ENCODE results near the gene SHANK2. TPM values are rescaled to one million over a fixed set of nuclear protein-coding genes. Genes with fewer than 3 reads are reported as not detected.

SHANK2 gene
- total RNA-seq, 2 experiments from 2014 or later, result not detected

DNA sequence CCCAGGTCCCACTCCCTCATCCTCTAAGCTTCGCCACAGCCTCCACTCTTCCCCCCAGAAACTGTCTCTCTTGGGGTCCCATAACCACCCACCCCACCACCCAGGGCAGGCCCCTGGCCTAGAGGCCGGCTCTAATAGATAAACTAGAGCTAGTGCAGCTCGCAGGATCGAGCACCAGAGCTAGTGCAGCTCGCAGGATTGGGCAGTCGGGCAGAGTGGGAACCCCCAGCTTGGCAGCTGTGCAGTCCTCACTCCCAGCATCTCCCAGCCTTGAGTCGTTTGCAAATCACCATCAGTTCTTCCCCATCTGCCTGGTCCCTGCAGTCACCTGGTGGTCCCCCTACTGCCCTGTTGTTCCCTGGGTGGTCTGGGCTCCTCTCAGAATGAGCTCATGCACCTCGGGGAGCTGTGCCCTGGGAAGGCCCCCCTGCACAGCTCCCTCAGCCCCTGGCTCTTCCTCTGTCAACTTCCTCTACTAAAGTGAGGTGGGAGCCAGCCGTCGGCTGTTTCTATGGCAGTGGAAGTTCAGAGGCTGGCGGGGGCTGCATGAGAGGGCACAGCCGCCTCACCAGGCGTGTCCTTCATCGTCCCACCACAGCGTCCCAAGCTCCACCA lies 15.5 kb upstream of the SHANK2 start:
- no peaks in the 10 kb centered on the region for H3K4me1 ChIP-seq (ENCODE audit: insufficient read depth, low read length, poor library complexity, severe bottlenecking)
- ChIA-PET CTCF (ENCODE audit: unreplicated experiment) (no interaction called here), POLR2A (no interaction called here)
- H3K4me2 ChIP-seq (ENCODE audit: low read length), result no peak overlapping the region
- H3K36me3 ChIP-seq (ENCODE audit: insufficient read depth, low read length), result no peaks in the 10 kb centered on the region
- no peaks in the 10 kb centered on the region for H3K9me3 ChIP-seq (ENCODE audit: low read length)
- no peak overlapping the region for H2AFZ ChIP-seq (ENCODE audit: low read length)
- H3K27ac ChIP-seq (ENCODE audit: low read depth, low read length, poor library complexity, severe bottlenecking), result no peak overlapping the region
- TF ChIP-seq EZH2phosphoT487 (IDR thresholded peaks at IDR 0.05; ENCODE audit: borderline replicate concordance, low read depth, low read length), result no peak
- TF ChIP-seq, protein P1, sequence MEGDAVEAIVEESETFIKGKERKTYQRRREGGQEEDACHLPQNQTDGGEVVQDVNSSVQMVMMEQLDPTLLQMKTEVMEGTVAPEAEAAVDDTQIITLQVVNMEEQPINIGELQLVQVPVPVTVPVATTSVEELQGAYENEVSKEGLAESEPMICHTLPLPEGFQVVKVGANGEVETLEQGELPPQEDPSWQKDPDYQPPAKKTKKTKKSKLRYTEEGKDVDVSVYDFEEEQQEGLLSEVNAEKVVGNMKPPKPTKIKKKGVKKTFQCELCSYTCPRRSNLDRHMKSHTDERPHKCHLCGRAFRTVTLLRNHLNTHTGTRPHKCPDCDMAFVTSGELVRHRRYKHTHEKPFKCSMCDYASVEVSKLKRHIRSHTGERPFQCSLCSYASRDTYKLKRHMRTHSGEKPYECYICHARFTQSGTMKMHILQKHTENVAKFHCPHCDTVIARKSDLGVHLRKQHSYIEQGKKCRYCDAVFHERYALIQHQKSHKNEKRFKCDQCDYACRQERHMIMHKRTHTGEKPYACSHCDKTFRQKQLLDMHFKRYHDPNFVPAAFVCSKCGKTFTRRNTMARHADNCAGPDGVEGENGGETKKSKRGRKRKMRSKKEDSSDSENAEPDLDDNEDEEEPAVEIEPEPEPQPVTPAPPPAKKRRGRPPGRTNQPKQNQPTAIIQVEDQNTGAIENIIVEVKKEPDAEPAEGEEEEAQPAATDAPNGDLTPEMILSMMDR (conservative IDR thresholded peaks at IDR 0.05; ENCODE audit: low read length), result no peak
- no peaks in the 10 kb centered on the region for H3K79me2 ChIP-seq (ENCODE audit: insufficient read depth, low read depth, low read length)
- no TSS peak for BruUV-seq (replicated peaks)
- H3K9me2 ChIP-seq (ENCODE audit: insufficient read depth, low read length), result no peaks in the 10 kb centered on the region
- no peaks in the 10 kb centered on the region for H4K20me1 ChIP-seq (ENCODE audit: insufficient read depth, low read length)
- intact Hi-C loops (cut with micrococcal nuclease; ENCODE audit: unreplicated experiment), result no loop called here
- no peak overlapping the region for H3K4me3 ChIP-seq (ENCODE audit: low read depth, low read length, poor library complexity, severe bottlenecking)
- DNase-seq (ENCODE audit: low spot score), result no peak

DNA sequence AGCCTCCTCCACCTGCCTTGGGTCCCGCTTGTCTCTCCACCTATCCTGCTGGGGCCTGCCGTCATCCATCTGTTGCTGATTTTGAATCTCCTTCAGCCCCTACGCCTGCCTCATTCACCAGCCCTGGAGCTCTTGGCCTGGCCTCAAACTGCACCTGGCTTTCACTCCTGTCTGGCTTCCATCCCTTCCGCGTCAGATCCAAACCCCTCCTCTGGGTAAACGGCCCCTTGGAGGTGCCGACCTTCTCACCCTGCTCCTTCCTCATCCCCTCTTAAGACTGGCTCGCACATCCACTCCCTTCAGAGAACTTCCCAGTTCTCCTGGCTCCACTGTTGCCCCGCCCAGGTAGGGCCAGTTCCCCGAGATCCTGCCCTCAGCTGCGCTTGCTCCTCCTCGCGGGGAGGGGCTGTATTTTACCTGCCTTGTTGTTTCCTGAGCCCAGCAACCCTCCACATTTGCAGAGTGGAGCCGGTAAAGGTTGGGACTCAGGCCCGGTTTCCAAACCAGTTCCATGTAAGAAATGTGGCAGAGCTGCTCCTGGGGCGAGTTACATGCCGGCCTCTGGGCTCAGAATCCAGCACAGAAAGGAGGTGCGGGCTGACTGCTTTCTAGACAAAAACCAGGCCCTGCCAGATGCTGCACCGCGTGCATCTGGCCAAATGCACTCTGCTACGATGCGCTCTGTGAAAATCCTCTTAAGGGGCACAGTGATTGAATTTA lies 13.9 kb upstream of the SHANK2 start:
- H3K4me1 ChIP-seq (ENCODE audit: insufficient read depth, low read length, poor library complexity, severe bottlenecking), result no peaks in the 10 kb centered on the region
- H3K27ac ChIP-seq (ENCODE audit: low read depth, low read length, poor library complexity, severe bottlenecking), result no peak overlapping the region
- TF ChIP-seq, protein P1 (conservative IDR thresholded peaks at IDR 0.05; ENCODE audit: low read length), result no peak
- no peak for TF ChIP-seq EZH2phosphoT487 (IDR thresholded peaks at IDR 0.05; ENCODE audit: borderline replicate concordance, low read depth, low read length)
- BruUV-seq (replicated peaks), result no TSS peak
- no peaks in the 10 kb centered on the region for H4K20me1 ChIP-seq (ENCODE audit: insufficient read depth, low read length)
- no peak for DNase-seq (ENCODE audit: low spot score)
- ChIA-PET POLR2A (no interaction called here), CTCF (ENCODE audit: unreplicated experiment) (no interaction called here)
- no peaks in the 10 kb centered on the region for H3K79me2 ChIP-seq (ENCODE audit: insufficient read depth, low read depth, low read length)
- intact Hi-C loops (cut with micrococcal nuclease; ENCODE audit: unreplicated experiment), result no loop called here
- no peaks in the 10 kb centered on the region for H3K9me2 ChIP-seq (ENCODE audit: insufficient read depth, low read length)
- H3K36me3 ChIP-seq (ENCODE audit: insufficient read depth, low read length), result no peaks in the 10 kb centered on the region
- H3K4me3 ChIP-seq (ENCODE audit: low read depth, low read length, poor library complexity, severe bottlenecking), result no peak overlapping the region
- no peak overlapping the region for H2AFZ ChIP-seq (ENCODE audit: low read length)
- no peak overlapping the region for H3K4me2 ChIP-seq (ENCODE audit: low read length)
- H3K9me3 ChIP-seq (ENCODE audit: low read length), result no peaks in the 10 kb centered on the region

DNA sequence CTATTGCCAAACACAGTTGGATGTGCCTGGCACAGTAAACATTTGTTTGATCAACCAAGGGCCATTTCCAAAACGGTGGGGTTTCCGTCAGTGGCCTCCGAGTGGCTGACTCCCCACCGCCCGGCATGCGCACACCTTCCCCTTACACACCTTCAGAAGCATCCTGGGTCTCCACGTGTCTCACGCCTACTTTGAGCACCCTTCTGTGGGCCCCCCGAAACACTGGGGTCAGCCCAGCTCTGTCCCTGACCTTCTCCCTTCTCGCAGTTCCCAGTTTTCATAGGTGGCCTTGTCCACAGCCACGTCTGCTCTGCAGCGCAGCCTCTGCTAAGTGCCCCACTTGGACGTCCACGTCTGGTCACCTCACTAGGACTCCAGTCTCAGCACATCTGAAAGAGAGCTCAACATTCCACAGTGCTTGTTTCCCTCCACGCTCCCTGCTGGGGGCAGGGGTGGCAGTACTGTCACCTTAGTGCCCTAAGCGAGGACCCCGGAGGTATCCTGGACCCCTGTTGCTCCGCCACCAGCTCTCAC lies 13.2 kb upstream of the SHANK2 start:
- intact Hi-C loops (cut with micrococcal nuclease; ENCODE audit: unreplicated experiment), result no loop called here
- no peak for DNase-seq (ENCODE audit: low spot score)
- TF ChIP-seq, protein P1 (conservative IDR thresholded peaks at IDR 0.05; ENCODE audit: low read length), result no peak
- no peak for TF ChIP-seq EZH2phosphoT487 (IDR thresholded peaks at IDR 0.05; ENCODE audit: borderline replicate concordance, low read depth, low read length)
- ChIA-PET CTCF (ENCODE audit: unreplicated experiment) (no interaction called here), POLR2A (no interaction called here)
- Histone ChIP-seq H3K4me2 (ENCODE audit: low read length) (no peak overlapping the region), H3K4me3 (ENCODE audit: low read depth, low read length, poor library complexity, severe bottlenecking) (no peak overlapping the region), H3K9me2 (ENCODE audit: insufficient read depth, low read length) (no peaks in the 10 kb centered on the region), H4K20me1 (ENCODE audit: insufficient read depth, low read length) (no peaks in the 10 kb centered on the region), H3K36me3 (ENCODE audit: insufficient read depth, low read length) (no peaks in the 10 kb centered on the region), H2AFZ (ENCODE audit: low read length) (no peak overlapping the region), H3K9me3 (ENCODE audit: low read length) (no peaks in the 10 kb centered on the region), H3K79me2 (ENCODE audit: insufficient read depth, low read depth, low read length) (no peaks in the 10 kb centered on the region), H3K4me1 (ENCODE audit: insufficient read depth, low read length, poor library complexity, severe bottlenecking) (no peaks in the 10 kb centered on the region), H3K27ac (ENCODE audit: low read depth, low read length, poor library complexity, severe bottlenecking) (no peak overlapping the region)
- BruUV-seq (replicated peaks), result no TSS peak

Data from OCI-LY7 (cell line).